T-helper 22 cell (primary cell): Measurements from ENCODE around the gene SLC35E2B.
A peak's percentile ranks its signal among the peaks of the same experiment; 100 is the strongest.
"Not testable (repeated sequence)": the region's sequence is repeated elsewhere in the genome, so short reads cannot be mapped to it uniquely, and the experiment has no call there.

Experiments
- DNase-seq: peaks from one replicate; pipeline ENCODE4 v3.0.0-alpha.2; 2020; ENCODE audit warnings: low read depth

Gene SLC35E2B

GRCh38 chr1:1674806-1675205, 17.8 kb downstream of the SLC35E2B start:
- not testable (repeated sequence) for DNase-seq

- no peak for DNase-seq
Measured at GRCh38 chr1:1672181-1672965, 20.2 kb downstream of the SLC35E2B start.

DNA sequence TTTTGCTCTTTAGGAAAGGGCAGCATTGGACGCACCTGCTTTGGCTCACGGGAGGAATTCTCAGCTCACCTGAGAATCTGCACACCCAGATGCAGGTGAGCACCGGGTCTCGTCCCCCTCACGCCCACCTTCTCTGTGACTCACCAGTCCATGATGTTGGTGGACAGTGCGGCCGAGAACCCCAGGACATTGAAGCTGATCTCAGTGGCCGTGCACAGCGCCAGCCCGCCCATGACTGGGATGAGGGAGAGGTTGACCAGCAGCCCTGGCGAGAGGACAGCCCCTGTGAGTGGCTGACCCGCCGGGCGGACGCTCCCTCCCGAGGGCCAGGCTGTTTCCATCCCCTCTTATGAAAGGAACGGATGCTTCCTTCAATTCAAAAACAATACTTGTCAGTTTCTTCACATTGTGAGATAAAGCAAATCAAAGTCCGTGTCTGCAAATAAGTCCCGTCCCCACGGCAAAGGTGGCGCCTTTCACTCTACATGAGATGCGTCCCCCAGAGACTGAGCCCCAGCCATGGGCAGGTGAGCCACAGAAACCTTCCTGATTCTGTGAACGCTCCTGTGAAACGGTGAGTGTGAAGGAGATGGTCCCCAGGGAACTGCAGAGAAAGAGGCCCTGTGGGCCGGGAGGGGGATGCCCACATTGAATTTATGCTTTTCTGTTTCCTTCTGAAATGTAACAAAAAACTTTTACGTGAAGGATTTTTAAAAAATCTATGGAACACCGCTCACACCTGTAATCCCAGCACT, 21.1 kb downstream of the SLC35E2B start:
- no peak for DNase-seq

- DNase-seq, result no peak
Measured at GRCh38 chr1:1670866-1671265, 21.7 kb downstream of the SLC35E2B start.

- no peak for DNase-seq
Measured at GRCh38 chr1:1669468-1670440, 22.8 kb downstream of the SLC35E2B start.

DNA sequence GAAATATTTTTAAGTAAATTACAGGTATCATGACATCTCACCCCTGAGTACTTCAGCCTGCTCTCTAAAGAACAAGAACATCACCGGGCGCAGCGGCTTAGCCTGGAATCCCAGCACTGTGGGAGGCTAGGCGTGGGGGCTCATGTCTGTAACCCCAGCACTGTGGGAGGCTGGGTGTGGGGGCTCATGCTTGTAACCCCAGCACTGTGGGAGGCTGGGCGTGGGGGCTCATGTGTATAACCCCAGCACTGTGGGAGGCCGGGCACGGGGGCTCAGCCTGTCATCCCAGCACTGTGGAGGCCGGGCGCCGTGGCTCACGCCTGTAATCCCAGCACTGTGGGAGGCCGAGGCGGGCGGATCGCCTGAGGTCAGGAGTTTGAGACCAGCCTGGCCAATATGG, 26.1 kb downstream of the SLC35E2B start:
- DNase-seq, result no peak

DNA sequence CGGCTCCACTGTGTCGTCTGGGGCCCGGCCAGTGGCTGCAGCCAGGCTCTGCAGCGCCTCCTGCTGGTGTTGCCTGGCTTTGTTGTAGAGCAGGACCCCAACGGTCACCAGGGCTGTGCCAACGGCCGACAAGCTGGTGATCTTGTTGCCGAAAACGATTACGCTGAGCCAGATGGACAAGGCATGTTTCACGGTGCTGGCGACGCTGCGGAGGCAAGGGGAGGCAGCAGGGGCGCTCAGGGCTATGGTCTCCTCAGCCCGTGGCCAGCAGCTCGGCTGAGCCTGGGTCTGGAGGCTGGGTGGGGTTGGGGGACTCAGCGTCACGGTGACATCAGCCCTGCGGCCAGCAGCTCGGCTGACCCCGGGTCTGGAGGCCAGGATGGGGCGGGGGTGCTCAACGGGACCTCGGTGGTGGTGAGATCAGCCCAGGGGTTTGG, 26.8 kb downstream of the SLC35E2B start:
- DNase-seq, result no peak

DNA sequence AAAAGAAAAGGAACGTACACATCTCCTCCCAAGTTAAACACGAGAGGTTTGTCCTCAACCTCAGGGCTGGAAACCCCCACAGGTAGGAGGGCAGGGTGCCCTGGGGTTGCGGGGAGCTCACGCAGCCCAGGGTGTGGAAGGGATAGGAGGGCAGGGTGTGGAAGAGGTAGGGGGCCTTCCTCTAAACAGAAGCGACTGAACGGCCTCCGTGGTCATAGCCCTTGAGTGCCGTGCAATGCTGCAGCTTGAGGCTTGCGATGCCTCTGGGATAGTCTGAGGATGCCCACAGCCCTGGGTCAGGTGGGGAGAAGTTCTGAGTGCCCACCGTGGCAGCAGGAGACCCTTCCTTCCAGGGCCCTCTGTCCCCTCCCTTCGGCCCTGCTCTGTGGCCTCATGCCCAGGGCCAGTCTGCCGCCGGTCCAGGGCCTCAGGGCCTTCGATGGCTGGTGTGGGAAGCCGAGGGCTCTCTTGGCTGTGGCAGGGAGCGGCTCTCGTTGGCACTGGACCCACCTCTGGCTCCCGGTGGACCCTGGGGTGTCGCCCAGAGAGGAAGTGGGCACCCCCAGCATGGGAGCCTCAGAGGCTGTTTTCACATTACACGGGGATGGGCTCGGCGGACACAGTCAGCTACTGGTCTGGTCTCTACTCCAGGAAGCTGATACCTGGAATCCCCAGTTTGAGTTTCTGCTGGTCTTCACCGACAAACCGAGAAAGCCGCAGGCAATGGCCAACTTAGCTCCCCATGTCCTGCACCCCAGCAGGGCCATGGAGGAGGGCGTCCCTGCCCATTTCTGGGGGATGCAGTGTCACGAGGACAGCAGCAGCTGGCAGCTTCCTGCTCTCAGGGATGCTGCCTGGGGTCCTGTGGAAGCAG, 27.4 kb downstream of the SLC35E2B start:
- DNase-seq, result no peak

DNA sequence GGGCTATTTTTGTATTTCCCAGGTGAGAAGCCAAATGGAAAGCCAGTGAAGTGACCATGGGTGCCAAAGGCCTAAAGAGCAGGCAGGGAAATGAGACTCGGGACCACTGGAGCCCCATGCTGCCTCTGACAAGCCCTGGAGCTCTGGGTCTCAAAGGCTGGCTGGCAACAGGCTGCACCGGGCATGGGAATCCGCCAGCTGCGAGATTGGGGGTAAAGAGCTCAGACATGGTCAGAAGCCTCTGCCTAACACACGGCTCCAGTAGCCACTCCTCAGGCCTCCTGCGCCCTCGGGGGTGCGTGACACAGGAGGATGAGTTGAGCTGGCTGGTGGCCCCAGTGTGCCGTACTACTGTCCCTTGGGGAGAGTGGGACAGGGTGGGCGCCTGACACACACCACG, 28.3 kb downstream of the SLC35E2B start:
- DNase-seq, result not testable (repeated sequence)

DNA sequence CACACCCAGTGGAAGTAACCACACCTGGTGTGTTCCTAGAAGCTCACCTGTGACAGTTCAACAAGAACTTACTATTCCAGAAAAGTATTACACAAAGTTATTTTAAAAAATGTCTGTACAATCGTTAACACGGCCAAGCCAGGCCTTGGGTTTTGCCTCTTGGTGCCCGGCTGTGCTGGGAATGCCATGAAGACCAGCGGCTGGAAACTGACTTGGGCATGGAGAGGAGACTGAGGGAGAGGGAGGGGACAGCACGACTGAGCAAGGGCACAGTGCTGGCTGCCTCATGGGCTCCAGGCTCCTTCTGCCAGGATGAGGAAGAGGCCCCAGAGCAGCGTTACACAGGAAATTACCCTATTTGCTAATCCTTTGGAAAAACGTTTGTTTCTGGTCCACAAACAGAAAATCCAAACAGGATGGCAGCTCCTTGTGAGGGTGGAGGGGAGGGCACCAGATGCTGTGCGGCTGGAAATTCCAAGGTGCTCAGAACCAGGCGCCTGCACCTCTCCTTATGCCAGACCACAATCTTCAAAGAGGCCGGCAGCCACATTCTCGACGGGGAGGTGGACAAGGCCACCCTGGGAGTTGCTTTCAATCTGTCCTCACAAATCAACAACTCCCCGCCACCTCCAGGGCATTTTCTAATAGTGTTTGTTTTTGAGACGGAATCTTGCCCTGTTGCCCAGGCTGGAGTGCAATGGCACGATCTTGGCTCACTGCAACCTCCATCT, 29.6 kb downstream of the SLC35E2B start:
- DNase-seq, result not testable (repeated sequence)

DNA sequence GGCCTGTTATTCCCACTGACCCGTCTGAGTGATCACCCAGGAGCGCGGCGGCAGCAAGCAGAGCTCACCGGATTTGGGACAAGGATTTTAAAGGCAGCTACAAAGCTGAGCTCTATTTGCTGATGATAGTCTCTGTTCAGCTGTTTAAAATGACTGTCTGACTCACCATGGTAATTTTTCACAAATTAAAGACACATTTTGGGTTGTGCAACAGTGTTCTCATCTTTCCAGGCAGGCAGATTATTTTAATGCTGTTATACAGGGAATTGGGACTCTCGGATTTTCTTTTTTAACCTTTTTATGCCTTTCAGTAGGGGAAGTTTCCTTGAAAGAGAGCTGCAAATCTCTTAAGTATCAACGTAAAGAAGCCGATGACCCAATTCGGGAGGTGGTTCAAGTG, 30.2 kb downstream of the SLC35E2B start:
- not testable (repeated sequence) for DNase-seq

DNA sequence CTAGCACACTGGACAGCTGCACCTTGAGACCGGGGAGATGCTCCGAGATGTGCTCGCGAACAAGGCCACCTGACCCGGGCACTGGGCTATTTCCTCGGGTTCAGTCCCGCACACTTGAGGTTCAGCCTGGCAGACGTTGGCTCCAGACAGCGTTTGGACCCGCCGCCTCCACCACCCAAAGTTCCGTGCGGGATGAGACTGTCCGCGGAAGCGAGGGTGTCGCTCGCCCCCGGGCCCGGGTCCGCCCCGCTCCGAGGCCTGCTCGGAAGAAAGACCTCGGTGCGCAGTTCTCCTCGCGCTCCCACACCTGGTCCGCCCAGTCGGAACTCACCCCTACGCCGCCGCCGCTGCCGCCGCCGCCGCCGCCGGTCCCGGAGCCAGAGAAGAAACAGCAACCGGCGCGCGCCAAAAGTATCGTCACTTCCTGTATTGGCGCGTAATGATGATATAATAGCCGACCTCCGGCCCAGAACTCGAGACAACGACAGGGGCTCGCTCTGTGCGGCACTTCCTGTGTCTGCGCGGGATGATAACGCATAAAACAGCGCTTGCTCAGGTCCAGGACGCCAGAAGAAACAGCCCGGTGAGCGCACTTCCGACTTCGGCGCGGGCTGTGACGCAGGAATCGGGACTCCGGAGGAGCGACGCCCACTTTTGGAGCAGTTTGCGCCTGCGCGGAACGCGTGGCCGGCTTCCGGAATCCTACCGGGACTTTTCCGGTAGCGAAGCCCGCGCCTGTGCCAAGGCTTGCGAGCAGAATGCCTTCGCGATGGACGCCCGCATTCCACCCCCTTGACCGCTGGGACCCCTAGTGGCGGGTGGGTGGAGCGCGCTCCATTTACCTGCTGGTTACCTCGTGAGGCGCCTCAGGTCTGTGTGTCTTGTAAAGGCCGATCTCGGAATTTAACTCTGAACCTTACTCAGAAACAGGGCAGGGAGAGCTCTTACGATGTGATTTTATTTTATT, 33.7 kb downstream of the SLC35E2B start, which contains the start of gene CDK11B:
Gene CDK11B (minus strand): TSS at position 422 of the 967 bp plus-strand sequence. CDS start 1,519 bp downstream, outside the sequence.
- DNase-seq, result peak; percentile 96

- not testable (repeated sequence) for DNase-seq
Measured at GRCh38 chr1:1648265-1648664, 44.3 kb downstream of the SLC35E2B start.

GRCh38 chr1:1647567-1648241, 44.9 kb downstream of the SLC35E2B start:
- not testable (repeated sequence) for DNase-seq

GRCh38 chr1:1646326-1646725, 46.3 kb downstream of the SLC35E2B start:
- not testable (repeated sequence) for DNase-seq

- not testable (repeated sequence) for DNase-seq
Measured at GRCh38 chr1:1640711-1641461, 51.7 kb downstream of the SLC35E2B start.

DNA sequence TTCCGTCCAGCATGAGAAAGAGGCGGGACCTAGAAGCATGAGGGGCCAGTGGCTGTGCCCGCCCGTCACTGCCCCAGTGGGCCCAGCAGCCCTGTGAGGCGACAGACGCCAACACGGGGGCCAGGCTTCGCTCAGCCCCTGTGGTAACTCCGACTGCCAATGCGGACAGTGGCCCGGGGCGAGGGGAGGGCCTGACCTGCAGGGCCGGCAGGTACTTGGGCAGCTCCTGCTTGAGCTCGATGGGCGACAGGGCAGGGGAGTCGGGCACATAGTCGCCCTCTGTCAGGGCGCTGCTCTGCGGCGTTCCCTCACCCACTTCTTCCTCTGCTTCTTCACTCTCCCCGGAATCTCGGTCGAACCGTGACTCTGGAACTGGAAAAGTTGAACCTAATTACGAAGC, 52.5 kb downstream of the SLC35E2B start:
- not testable (repeated sequence) for DNase-seq

DNA sequence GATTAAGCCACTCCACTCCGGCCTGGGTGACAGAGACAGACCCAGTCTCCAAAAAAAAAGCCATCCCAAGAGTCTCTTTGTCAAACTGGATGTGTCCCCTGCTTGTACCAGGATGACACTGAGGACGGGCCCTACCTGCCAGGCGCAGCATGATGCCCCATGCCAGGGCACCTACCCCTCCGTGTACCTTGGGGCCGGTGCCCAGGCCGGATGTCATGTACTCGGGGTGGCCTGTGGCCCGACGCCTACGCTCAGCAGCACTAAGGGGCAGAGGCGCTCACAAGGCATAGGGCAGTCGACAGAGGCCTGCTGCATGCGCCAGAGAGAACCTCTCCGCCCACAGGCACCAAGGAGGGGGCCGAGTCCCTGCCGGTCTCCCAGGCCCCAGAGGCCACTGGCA, 53.2 kb downstream of the SLC35E2B start:
- DNase-seq, result not testable (repeated sequence)
